CD4-positive, alpha-beta T cell treated with Interleukin-2 at 100 ng/mL for 4 hours (primary cell): ENCODE data around the gene TAAR5.
"Not testable (repeated sequence)": the region's sequence is repeated elsewhere in the genome, so short reads cannot be mapped to it uniquely, and the experiment has no call there.

Source experiments
- DNase-seq: peaks from one replicate; pipeline ENCODE4 v3.0.0-alpha.2; 2020; ENCODE audit warnings: low spot score

TAAR5 gene

GRCh38 chr6:132570221-132570777 is 19.2 kb downstream of the TAAR5 start, which contains the start of gene TAAR6:
Gene TAAR6 (plus strand): TSS chr6:132570322. CDS start chr6:132570322, 0 bp downstream.
- no peak for DNase-seq

- DNase-seq, result no peak
Observed at GRCh38 chr6:132569170-132569569, 20.4 kb downstream of the TAAR5 start.

GRCh38 chr6:132568611-132569010 is 20.9 kb downstream of the TAAR5 start:
- DNase-seq, result no peak

- DNase-seq, result no peak
Observed at GRCh38 chr6:132567566-132567965, 22.0 kb downstream of the TAAR5 start.

- DNase-seq, result no peak
Observed at GRCh38 chr6:132566404-132566803, 23.1 kb downstream of the TAAR5 start.

GRCh38 chr6:132560087-132560486 is 29.5 kb downstream of the TAAR5 start:
- not testable (repeated sequence) for DNase-seq

- no peak for DNase-seq
Observed at GRCh38 chr6:132552372-132552771, 37.2 kb downstream of the TAAR5 start, which contains the start of gene TAAR8. Gene TAAR8 (plus strand): TSS chr6:132552672. CDS start chr6:132552693, 21 bp downstream.

GRCh38 chr6:132551214-132551613 is 38.3 kb downstream of the TAAR5 start:
- no peak for DNase-seq

- no peak for DNase-seq
Observed at GRCh38 chr6:132548746-132549463, 40.6 kb downstream of the TAAR5 start.

GRCh38 chr6:132544826-132545225 is 44.7 kb downstream of the TAAR5 start:
- DNase-seq, result no peak
